Endothelial cell of umbilical vein (primary cell): Measurements from ENCODE around the gene TIGD7. TPM values are rescaled to one million over a fixed set of nuclear protein-coding genes. Genes with fewer than 3 reads are reported as not detected.

Experiments
- BruUV-seq: library from RNA; stranded (reverse); fragments of 400-500 nt; replicated peaks from 2 replicates; lab custom pipeline; 2021; lab: Mats Ljungman, UMichigan
- CTCF ChIA-PET: fragments of 300-600, 350-600 bp; sonication (Branson Sonifier 250); formaldehyde crosslinking; loops from one replicate; lab custom pipeline; 2021; ENCODE audit warnings: antibody characterized with exemption, inconsistent platforms; lab: Charles Lee
- POLR2A ChIA-PET: fragments of 300-600, 350-600 bp; sonication (Branson Sonifier 250); formaldehyde crosslinking; loops from one replicate; lab custom pipeline; 2021; ENCODE audit warnings: antibody characterized with exemption, inconsistent platforms; lab: Charles Lee
- DNase-seq: peaks from one replicate; pipeline ENCODE4 v3.0.0-alpha.2; 2011; ENCODE audit warnings: low read depth, low spot score
- FAIRE-seq: peaks from 2 replicates; lab custom pipeline; 2011; peaks lifted over from hg19 to GRCh38; lab: Jason Lieb, UNC
- H2AFZ ChIP-seq: 2 replicates; pipeline ENCODE4 v1.6.0; 2012; ENCODE audit warnings: low read depth, low read length, control low read depth, inconsistent platforms
- H3K27ac ChIP-seq: 2 replicates; pipeline ENCODE4 v1.5.1; 2011; ENCODE audit warnings: low read depth, mild to moderate bottlenecking, control low read depth, low read length, moderate library complexity; ENCODE audit not compliant: insufficient read depth
- H3K27me3 ChIP-seq, 2 experiments: 2 replicates each; pipeline versions ENCODE4 v1.6.0 to v1.6.1; 2011; ENCODE audit warnings: low read length in 2 of 2, mixed read lengths in 1 of 2; ENCODE audit not compliant: control insufficient read depth in 2 of 2, insufficient read depth in 2 of 2
- H3K36me3 ChIP-seq, 2 experiments: 2 replicates in 1 of 2; 3 replicates in 1 of 2; pipeline ENCODE4 v1.5.1; 2011; ENCODE audit warnings: low read length in 2 of 2, mild to moderate bottlenecking in 1 of 2, moderate library complexity in 1 of 2; ENCODE audit not compliant: control insufficient read depth in 2 of 2, insufficient read depth in 2 of 2; ENCODE audit errors: extremely low read depth in 1 of 2
- H3K4me1 ChIP-seq: 3 replicates; pipeline ENCODE4 v1.5.1; 2011; ENCODE audit warnings: mild to moderate bottlenecking, low read length; ENCODE audit not compliant: control insufficient read depth, insufficient read depth; ENCODE audit errors: extremely low read depth
- H3K4me2 ChIP-seq: 2 replicates; pipeline ENCODE4 v1.6.1; 2011; ENCODE audit warnings: low read length, control low read depth, mixed read lengths; ENCODE audit not compliant: insufficient read depth
- H3K4me3 ChIP-seq, 3 experiments: fragments of 200-600 bp in 1 of 3; sonication (generic), shearing (Covaris generic) in 1 of 3; replicated peaks in 1 of 3; 2 replicates each; pipeline ENCODE4 v1.5.1; 2011 to 2016; ENCODE audit warnings: control low read depth in 3 of 3, low read length in 3 of 3, mild to moderate bottlenecking in 2 of 3, inconsistent platforms in 1 of 3, low read depth in 1 of 3, moderate library complexity in 1 of 3; ENCODE audit not compliant: insufficient read depth in 1 of 3
- H3K79me2 ChIP-seq: 2 replicates; pipeline ENCODE4 v1.6.0; 2012; ENCODE audit warnings: low read length, inconsistent platforms; ENCODE audit not compliant: control insufficient read depth, insufficient read depth
- H3K9ac ChIP-seq: replicated peaks from 2 replicates; pipeline ENCODE3; 2011; ENCODE audit warnings: low read length, control low read depth; ENCODE audit not compliant: insufficient read depth; ENCODE audit errors: extremely low read depth
- H3K9me1 ChIP-seq: replicated peaks from 3 replicates; pipeline ENCODE4 v1.6.0; 2011; ENCODE audit warnings: mild to moderate bottlenecking, low read length; ENCODE audit not compliant: control insufficient read depth, insufficient read depth; ENCODE audit errors: extremely low read depth
- H3K9me3 ChIP-seq: replicated peaks from 2 replicates; pipeline ENCODE4 v1.5.1; 2012; ENCODE audit warnings: low read length, inconsistent platforms; ENCODE audit not compliant: control insufficient read depth, insufficient read depth
- H4K20me1 ChIP-seq: replicated peaks from 2 replicates; pipeline ENCODE3; 2011; ENCODE audit warnings: mild to moderate bottlenecking, low read length; ENCODE audit not compliant: control insufficient read depth, insufficient read depth; ENCODE audit errors: extremely low read depth
- CTCF ChIP-seq, 2 donors: IDR thresholded peaks; 1 replicate in 1 of 2; 2 replicates in 1 of 2; pipeline ENCODE4 v1.5.1; 2011; ENCODE audit warnings: low read length in 2 of 2, mild to moderate bottlenecking in 2 of 2, moderate library complexity in 2 of 2, control low read depth in 1 of 2, inconsistent platforms in 1 of 2, low read depth in 1 of 2; ENCODE audit not compliant: insufficient read depth in 1 of 2; ENCODE audit errors: extremely low read depth in 1 of 2
- EZH2 ChIP-seq: IDR thresholded peaks from 2 replicates; pipeline ENCODE4 v1.6.1; 2012; ENCODE audit warnings: borderline replicate concordance, low read depth, mild to moderate bottlenecking, moderate library complexity, low read length, inconsistent platforms; ENCODE audit not compliant: severe bottlenecking
- FOS ChIP-seq: IDR thresholded peaks from 2 replicates; pipeline ENCODE4 v1.6.1; 2011; ENCODE audit warnings: mild to moderate bottlenecking, low read length, moderate library complexity, borderline replicate concordance; ENCODE audit not compliant: insufficient read depth
- GATA2 ChIP-seq: IDR thresholded peaks from 2 replicates; pipeline ENCODE4 v1.7.0; 2011; ENCODE audit warnings: low read depth, mild to moderate bottlenecking, moderate library complexity, mixed read lengths, low read length; ENCODE audit not compliant: insufficient read length, insufficient read depth
- JUN ChIP-seq: IDR thresholded peaks from 2 replicates; pipeline ENCODE4 v1.6.1; 2011; ENCODE audit warnings: borderline replicate concordance, low read depth; ENCODE audit not compliant: insufficient read length, insufficient read depth
- MAX ChIP-seq: IDR thresholded peaks from 2 replicates; pipeline ENCODE4 v1.6.1; 2011; ENCODE audit not compliant: insufficient read depth, insufficient read length
- MYC ChIP-seq: IDR thresholded peaks from one replicate; pipeline ENCODE4 v1.6.1; 2011; ENCODE audit warnings: mild to moderate bottlenecking, low read depth, low read length
- POLR2A ChIP-seq: IDR thresholded peaks from 2 replicates; pipeline ENCODE4 v1.6.1; 2012; ENCODE audit warnings: low read depth, mild to moderate bottlenecking, control low read depth, low read length
- POLR2AphosphoS5 ChIP-seq: IDR thresholded peaks from 2 replicates; pipeline ENCODE4 v1.6.1; 2012; ENCODE audit warnings: low read depth, mild to moderate bottlenecking, control low read depth, low read length, moderate library complexity; ENCODE audit not compliant: insufficient read depth
- dilution Hi-C: fragments of 300-500 bp; cut with MboI; formaldehyde crosslinking; loops from one replicate; pipeline ENCODE4 v1.15.0; 2019; ENCODE audit warnings: low sequenced_read_pairs; ENCODE audit not compliant: extremely low pct_ligation_motif_present
- intact Hi-C: fragments of 100-400 bp; cut with micrococcal nuclease; formaldehyde crosslinking; loops from one replicate; pipeline ENCODE4 v1.10.0; 2022
- polyA plus RNA-seq, 4 experiments: library from polyadenylated mRNA; depleted of rRNA in 3 of 4; stranded (reverse) in 3 of 4; unstranded in 1 of 4; fragments of >200 nt; gene quantifications; 2 replicates each; pipeline versions ENCODE4 v1.2.1 to v1.2.3, GENCODE V29; 2011 to 2012; ENCODE audit warnings: missing spikeins in 1 of 4
- total RNA-seq: library from RNA; stranded (reverse); gene quantifications from 2 replicates; pipeline ENCODE4 v1.2.3, GENCODE V29; 2021

The TIGD7 gene
- total and polyA plus RNA-seq, 2 donors (not counting 3 experiments of a cell fraction or from before 2014, with no cell fraction given) = 1.1 to 3.5 TPM

- FAIRE-seq (peak; percentile 82), DNase-seq (peak; percentile 48)
- no peaks in the 10 kb centered on the region for H3K36me3 ChIP-seq
- H3K4me3 ChIP-seq = no peak overlapping the region
- intact Hi-C loops (no loop called here), dilution Hi-C loops (no loop called here)
- H3K9me1 ChIP-seq = no peaks in the 10 kb centered on the region
- no peak overlapping the region for H2AFZ ChIP-seq
- H3K27me3 ChIP-seq = no peaks in the 10 kb centered on the region
- H3K9me3 ChIP-seq = no peaks in the 10 kb centered on the region
- no peak overlapping the region for H3K9ac ChIP-seq
- no peak overlapping the region for H3K27ac ChIP-seq
- H3K79me2 ChIP-seq = no peaks in the 10 kb centered on the region
- H4K20me1 ChIP-seq = no peaks in the 10 kb centered on the region
- ChIA-PET POLR2A (no interaction called here), CTCF (interaction anchor here (0.6 to 2.7 kb wide), 22 partner anchors 8 to 540 kb away, joined by 3 to 28 read pairs (median 4); partner anchors contain the start of genes CLUAP1, NAA60, ZNF263 and ZNF597)
- BruUV-seq = no TSS peak
- peaks cover 3% of the 10 kb centered on the region for H3K4me1 ChIP-seq
- no peak overlapping the region for H3K4me2 ChIP-seq
- TF ChIP-seq MYC = no peak
- no peak for TF ChIP-seq EZH2
- no peak for TF ChIP-seq JUN
- no peak for TF ChIP-seq MAX
- no peak for TF ChIP-seq FOS
- TF ChIP-seq GATA2 = no peak
- no peak for TF ChIP-seq POLR2A
- TF ChIP-seq POLR2AphosphoS5 = no peak
- TF ChIP-seq CTCF (IDR thresholded peaks at IDR 0.05; ENCODE audit: extremely low read depth in 1 of 2, insufficient read depth in 1 of 2, low read depth in 1 of 2, low read length in 2 of 2) = peak; percentile 60 to 66
These were observed 38.2 kb downstream of the TIGD7 start for GRCh38 chr16:3266873-3267537.
